PC-9 (cell line): ENCODE data around the gene LRIG1.

ENCODE experiments used
- CTCF ChIP-seq: fragments of 200-600 bp; sonication (generic); conservative IDR thresholded peaks from 2 replicates; pipeline ENCODE4 v1.6.1; 2017; ENCODE audit warnings: mixed run types, antibody characterized with exemption, mild to moderate bottlenecking, moderate library complexity
- EZH2 ChIP-seq: fragments of 200-600 bp; sonication (generic); IDR thresholded peaks from 2 replicates; pipeline ENCODE4 v1.8.0; 2017; ENCODE audit warnings: antibody characterized with exemption, low read depth

GRCh38 chr3:66353039-66353438, 147.8 kb downstream of the LRIG1 start:
- TF ChIP-seq CTCF (no peak), EZH2 (no peak)
